WTC11 (cell line): ENCODE measurements around the gene GJA3. TPM values are rescaled to one million over a fixed set of nuclear protein-coding genes. Genes with fewer than 3 reads are reported as not detected.

Experiments
- ATAC-seq: fragments of 200-7000 bp; cut with Tn5 transposase; 2 replicates; pipeline ENCODE4 v1.10.0; 2021; ENCODE audit warnings: mild to moderate bottlenecking, moderate library complexity
- CTCF ChIA-PET: fragments of 300-600 bp; sonication (Branson Sonifier 250); formaldehyde crosslinking; loops from one replicate; lab custom pipeline; 2021; ENCODE audit warnings: antibody characterized with exemption; lab: Charles Lee
- POLR2A ChIA-PET: fragments of 350-600 bp; sonication (Branson Sonifier 250); formaldehyde crosslinking; loops from one replicate; lab custom pipeline; 2021; ENCODE audit warnings: antibody characterized with exemption; lab: Charles Lee
- DNase-seq: peaks from one replicate; pipeline ENCODE4 v3.0.0; 2021; ENCODE audit warnings: low spot score
- H3K27ac Mint-ChIP-seq: 2 replicates; pipeline ENCODE4 v1.8.0; 2021; ENCODE audit warnings: mixed read lengths
- H3K27me3 Mint-ChIP-seq: 2 replicates; pipeline ENCODE4 v1.8.0; 2021; ENCODE audit warnings: low read depth, mild to moderate bottlenecking, moderate library complexity, mixed read lengths
- H3K36me3 Mint-ChIP-seq: 2 replicates; pipeline ENCODE4 v1.8.0; 2021; ENCODE audit warnings: mixed read lengths
- H3K4me1 Mint-ChIP-seq: 2 replicates; pipeline ENCODE4 v1.8.0; 2022; ENCODE audit warnings: mixed read lengths
- H3K4me3 Mint-ChIP-seq: 2 replicates; pipeline ENCODE4 v1.8.0; 2021; ENCODE audit warnings: mild to moderate bottlenecking, moderate library complexity, mixed read lengths
- H3K9me3 Mint-ChIP-seq: 2 replicates; pipeline ENCODE4 v1.8.0; 2021; ENCODE audit warnings: mixed read lengths
- AR ChIP-seq: fragments of 250-450 bp; sonication (Bioruptor Pico); IDR thresholded peaks from 2 replicates; pipeline ENCODE4 v1.9.0; 2021; ENCODE audit warnings: mild to moderate bottlenecking
- ARID4B ChIP-seq: sonication (generic); formaldehyde crosslinking; IDR thresholded peaks from 2 replicates; pipeline ENCODE4 v1.8.0; 2023; ENCODE audit warnings: missing genetic modification reagents, mild to moderate bottlenecking, borderline replicate concordance
- CREM ChIP-seq: sonication (generic); formaldehyde crosslinking; IDR thresholded peaks from 2 replicates; pipeline ENCODE4 v1.8.1; 2022; ENCODE audit warnings: mild to moderate bottlenecking, missing genetic modification reagents, moderate library complexity
- ETV6 ChIP-seq: sonication (generic); formaldehyde crosslinking; IDR thresholded peaks from 2 replicates; pipeline ENCODE4 v1.8.1; 2022; ENCODE audit warnings: mild to moderate bottlenecking, missing genetic modification reagents
- HMGXB4 ChIP-seq: sonication (generic); formaldehyde crosslinking; IDR thresholded peaks from 2 replicates; pipeline ENCODE4 v1.8.1; 2023; ENCODE audit warnings: mild to moderate bottlenecking, moderate library complexity, missing genetic modification reagents
- IRF2 ChIP-seq: sonication (generic); formaldehyde crosslinking; IDR thresholded peaks from 2 replicates; pipeline ENCODE4 v1.8.0; 2022; ENCODE audit warnings: low read depth, missing genetic modification reagents, borderline replicate concordance
- JAZF1 ChIP-seq: fragments of 250-450 bp; sonication (Bioruptor Pico); IDR thresholded peaks from 2 replicates; pipeline ENCODE4 v1.9.0; 2021; ENCODE audit warnings: moderate library complexity, mild to moderate bottlenecking, inconsistent platforms
- NFATC4 ChIP-seq: fragments of 250-450 bp; sonication (Bioruptor Pico); IDR thresholded peaks from 2 replicates; pipeline ENCODE4 v1.9.0; 2021; ENCODE audit warnings: mild to moderate bottlenecking
- SMAD3 ChIP-seq: sonication (generic); formaldehyde crosslinking; IDR thresholded peaks from 2 replicates; pipeline ENCODE4 v1.8.0; 2022; ENCODE audit warnings: missing genetic modification reagents, mild to moderate bottlenecking, borderline replicate concordance
- SOX15 ChIP-seq: fragments of 250-450 bp; sonication (Bioruptor Pico); IDR thresholded peaks from 2 replicates; pipeline ENCODE4 v1.9.0; 2021; ENCODE audit warnings: mild to moderate bottlenecking
- STAT6 ChIP-seq: sonication (generic); formaldehyde crosslinking; conservative IDR thresholded peaks from 2 replicates; pipeline ENCODE4 v1.8.1; 2023; ENCODE audit warnings: mild to moderate bottlenecking, low read depth, missing genetic modification reagents, moderate library complexity
- TCF7 ChIP-seq: sonication (generic); formaldehyde crosslinking; IDR thresholded peaks from 2 replicates; pipeline ENCODE4 v1.8.0; 2022; ENCODE audit warnings: mild to moderate bottlenecking, low read depth, missing genetic modification reagents, moderate library complexity
- TP53 ChIP-seq: sonication (generic); formaldehyde crosslinking; IDR thresholded peaks from 2 replicates; pipeline ENCODE4 v1.8.1; 2023; ENCODE audit warnings: mild to moderate bottlenecking, missing genetic modification reagents
- ZNF219 ChIP-seq: sonication (generic); formaldehyde crosslinking; IDR thresholded peaks from 2 replicates; pipeline ENCODE4 v1.8.0; 2023; ENCODE audit warnings: missing genetic modification reagents, mild to moderate bottlenecking, borderline replicate concordance
- ZNF281 ChIP-seq: sonication (generic); formaldehyde crosslinking; IDR thresholded peaks from 2 replicates; pipeline ENCODE4 v1.8.0; 2023; ENCODE audit warnings: mild to moderate bottlenecking, missing genetic modification reagents
- ZNF396 ChIP-seq: fragments of 250-450 bp; sonication (Bioruptor Pico); IDR thresholded peaks from 2 replicates; pipeline ENCODE4 v1.8.0; 2021; ENCODE audit warnings: mild to moderate bottlenecking, moderate library complexity, borderline replicate concordance
- ZNF423 ChIP-seq: fragments of 250-450 bp; sonication (Bioruptor Pico); IDR thresholded peaks from 2 replicates; pipeline ENCODE4 v2.1.2; 2022; ENCODE audit warnings: mild to moderate bottlenecking, moderate library complexity
- ZNF512 ChIP-seq: sonication (generic); formaldehyde crosslinking; IDR thresholded peaks from 2 replicates; pipeline ENCODE4 v1.8.1; 2022; ENCODE audit warnings: missing genetic modification reagents, borderline replicate concordance
- total RNA-seq: library from RNA; stranded (reverse); gene quantifications from 3 replicates; pipeline ENCODE4 v1.2.3, GENCODE V29; 2021

The GJA3 gene
- total RNA-seq, 1 experiment from 2014 or later = 0.48 TPM

GRCh38 chr13:20190481-20191310, 29.8 kb upstream of the GJA3 start (continued):
- no peak for TF ChIP-seq ARID4B (CRISPR knock-in tag)
- no peak for TF ChIP-seq ZNF219
- TF ChIP-seq ZNF512 (CRISPR knock-in tag) = no peak
- TF ChIP-seq ZNF423 (CRISPR knock-in tag) = no peak

GRCh38 chr13:20190076-20190475, 29.2 kb upstream of the GJA3 start:
- no peaks in the 10 kb centered on the region for H3K36me3 Mint-ChIP-seq
- peaks cover 18% of the 10 kb centered on the region for H3K4me1 Mint-ChIP-seq
- TF ChIP-seq IRF2 (CRISPR knock-in tag) (no peak), CREM (CRISPR knock-in tag) (no peak), JAZF1 (CRISPR knock-in tag) (no peak), HMGXB4 (CRISPR knock-in tag) (no peak), TP53 (CRISPR knock-in tag) (no peak), SOX15 (CRISPR knock-in tag) (no peak), NFATC4 (no peak), ETV6 (no peak), SMAD3 (CRISPR knock-in tag) (no peak), TCF7 (CRISPR knock-in tag) (no peak), AR (CRISPR knock-in tag) (no peak), STAT6 (CRISPR knock-in tag) (no peak), ZNF396 (CRISPR knock-in tag) (no peak), ZNF281 (CRISPR knock-in tag) (no peak)
- TF ChIP-seq, all 79 proteins: peak for 0
- DNase-seq (no peak), ATAC-seq (no peak)
- POLR2A ChIA-PET = no interaction called here
- Mint-ChIP-seq H3K27me3 (peaks cover 71% of the 10 kb centered on the region), H3K4me3 (no peak overlapping the region), H3K9me3 (no peaks in the 10 kb centered on the region), H3K27ac (no peak overlapping the region)
- CTCF ChIA-PET = interaction anchor here (0.6 to 1.3 kb wide), 3 partner anchors 10 to 722 kb away, joined by 3 to 6 read pairs (median 3); no protein-coding TSS in a partner anchor
